WTC11 (cell line): ENCODE data around the gene B4GALNT2. TPM values are rescaled to one million over a fixed set of nuclear protein-coding genes. Genes with fewer than 3 reads are reported as not detected.
"Not testable (repeated sequence)": the region's sequence is repeated elsewhere in the genome, so short reads cannot be mapped to it uniquely, and the experiment has no call there.

ENCODE experiments used
- ATAC-seq: fragments of 200-7000 bp; cut with Tn5 transposase; 2 replicates; pipeline ENCODE4 v1.10.0; 2021; ENCODE audit warnings: mild to moderate bottlenecking, moderate library complexity
- Bru-seq: library from RNA; stranded (reverse); fragments of 400-500 nt; gene quantifications from one replicate; lab custom pipeline; 2021; lab: Mats Ljungman, UMichigan
- CTCF ChIA-PET: fragments of 300-600 bp; sonication (Branson Sonifier 250); formaldehyde crosslinking; loops from one replicate; lab custom pipeline; 2021; ENCODE audit warnings: antibody characterized with exemption; lab: Charles Lee
- POLR2A ChIA-PET: fragments of 350-600 bp; sonication (Branson Sonifier 250); formaldehyde crosslinking; loops from one replicate; lab custom pipeline; 2021; ENCODE audit warnings: antibody characterized with exemption; lab: Charles Lee
- DNase-seq: peaks from one replicate; pipeline ENCODE4 v3.0.0; 2021; ENCODE audit warnings: low spot score
- H3K27ac Mint-ChIP-seq: 2 replicates; pipeline ENCODE4 v1.8.0; 2021; ENCODE audit warnings: mixed read lengths
- H3K27me3 Mint-ChIP-seq: 2 replicates; pipeline ENCODE4 v1.8.0; 2021; ENCODE audit warnings: low read depth, mild to moderate bottlenecking, moderate library complexity, mixed read lengths
- H3K36me3 Mint-ChIP-seq: 2 replicates; pipeline ENCODE4 v1.8.0; 2021; ENCODE audit warnings: mixed read lengths
- H3K4me1 Mint-ChIP-seq: 2 replicates; pipeline ENCODE4 v1.8.0; 2022; ENCODE audit warnings: mixed read lengths
- H3K4me3 Mint-ChIP-seq: 2 replicates; pipeline ENCODE4 v1.8.0; 2021; ENCODE audit warnings: mild to moderate bottlenecking, moderate library complexity, mixed read lengths
- H3K9me3 Mint-ChIP-seq: 2 replicates; pipeline ENCODE4 v1.8.0; 2021; ENCODE audit warnings: mixed read lengths
- CREB1 ChIP-seq: sonication (generic); formaldehyde crosslinking; IDR thresholded peaks from 2 replicates; pipeline ENCODE4 v1.8.0; 2023; ENCODE audit warnings: mild to moderate bottlenecking, missing genetic modification reagents
- ESRRA ChIP-seq: sonication (generic); formaldehyde crosslinking; IDR thresholded peaks from 2 replicates; pipeline ENCODE4 v1.8.1; 2022; ENCODE audit warnings: mild to moderate bottlenecking, missing genetic modification reagents, borderline replicate concordance
- GTF2I ChIP-seq: fragments of 250-450 bp; sonication (Bioruptor Pico); conservative IDR thresholded peaks from 2 replicates; pipeline ENCODE4 v1.4.0; 2021; ENCODE audit warnings: mild to moderate bottlenecking
- HMGA2 ChIP-seq: fragments of 250-450 bp; sonication (Bioruptor Pico); IDR thresholded peaks from 2 replicates; pipeline ENCODE4 v1.4.0; 2021; ENCODE audit warnings: mild to moderate bottlenecking, moderate library complexity
- IRF2 ChIP-seq: sonication (generic); formaldehyde crosslinking; IDR thresholded peaks from 2 replicates; pipeline ENCODE4 v1.8.0; 2022; ENCODE audit warnings: low read depth, missing genetic modification reagents, borderline replicate concordance
- MXD4 ChIP-seq: fragments of 250-450 bp; sonication (Bioruptor Pico); IDR thresholded peaks from 2 replicates; pipeline ENCODE4 v1.8.0; 2021; ENCODE audit warnings: mild to moderate bottlenecking, moderate library complexity, borderline replicate concordance
- SMAD4 ChIP-seq: sonication (generic); formaldehyde crosslinking; IDR thresholded peaks from 2 replicates; pipeline ENCODE4 v1.8.0; 2022; ENCODE audit warnings: mild to moderate bottlenecking, missing genetic modification reagents
- TEAD1 ChIP-seq: sonication (generic); formaldehyde crosslinking; IDR thresholded peaks from 2 replicates; pipeline ENCODE4 v1.8.0; 2022; ENCODE audit warnings: mild to moderate bottlenecking, missing genetic modification reagents
- long read RNA-seq, 3 experiments: library from RNA in 1 of 3; library from capped mRNA in 1 of 3; library from polyadenylated mRNA in 1 of 3; unstranded in 2 of 3; stranded (forward) in 1 of 3; transcript quantifications; one replicate each; pipeline ENCODE4 v2.0.0, GENCODE V29; 2021
- total RNA-seq: library from RNA; stranded (reverse); gene quantifications from 3 replicates; pipeline ENCODE4 v1.2.3, GENCODE V29; 2021
- TF ChIP-seq, protein P1 (sequence below): sonication (generic); formaldehyde crosslinking; IDR thresholded peaks from 2 replicates; pipeline ENCODE4 v1.8.0; 2022; ENCODE audit warnings: mild to moderate bottlenecking, missing genetic modification reagents
- TF ChIP-seq, protein P2 (sequence below): sonication (generic); formaldehyde crosslinking; IDR thresholded peaks from 2 replicates; pipeline ENCODE4 v1.8.1; 2023; ENCODE audit warnings: mild to moderate bottlenecking, missing genetic modification reagents, borderline replicate concordance
- TF ChIP-seq, protein P3 (sequence below): fragments of 250-450 bp; sonication (Bioruptor Pico); IDR thresholded peaks from 2 replicates; pipeline ENCODE4 v1.9.0; 2021; ENCODE audit warnings: mild to moderate bottlenecking, borderline replicate concordance
- TF ChIP-seq, protein P4 (sequence below): sonication (generic); formaldehyde crosslinking; IDR thresholded peaks from 2 replicates; pipeline ENCODE4 v1.8.1; 2023; ENCODE audit warnings: mild to moderate bottlenecking, missing genetic modification reagents

The B4GALNT2 gene, protein sequence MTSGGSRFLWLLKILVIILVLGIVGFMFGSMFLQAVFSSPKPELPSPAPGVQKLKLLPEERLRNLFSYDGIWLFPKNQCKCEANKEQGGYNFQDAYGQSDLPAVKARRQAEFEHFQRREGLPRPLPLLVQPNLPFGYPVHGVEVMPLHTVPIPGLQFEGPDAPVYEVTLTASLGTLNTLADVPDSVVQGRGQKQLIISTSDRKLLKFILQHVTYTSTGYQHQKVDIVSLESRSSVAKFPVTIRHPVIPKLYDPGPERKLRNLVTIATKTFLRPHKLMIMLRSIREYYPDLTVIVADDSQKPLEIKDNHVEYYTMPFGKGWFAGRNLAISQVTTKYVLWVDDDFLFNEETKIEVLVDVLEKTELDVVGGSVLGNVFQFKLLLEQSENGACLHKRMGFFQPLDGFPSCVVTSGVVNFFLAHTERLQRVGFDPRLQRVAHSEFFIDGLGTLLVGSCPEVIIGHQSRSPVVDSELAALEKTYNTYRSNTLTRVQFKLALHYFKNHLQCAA
- total RNA-seq (0.02 to 0.04 TPM (median 0.02 TPM) in 3 replicates), Bru-seq, nascent RNA (percentile 1 among the genes with signal in this experiment)
- long read RNA-seq, experiment 1, result 0 reads
- long read RNA-seq, experiment 2, result 0 reads
- long read RNA-seq, experiment 3, result 0 reads

DNA sequence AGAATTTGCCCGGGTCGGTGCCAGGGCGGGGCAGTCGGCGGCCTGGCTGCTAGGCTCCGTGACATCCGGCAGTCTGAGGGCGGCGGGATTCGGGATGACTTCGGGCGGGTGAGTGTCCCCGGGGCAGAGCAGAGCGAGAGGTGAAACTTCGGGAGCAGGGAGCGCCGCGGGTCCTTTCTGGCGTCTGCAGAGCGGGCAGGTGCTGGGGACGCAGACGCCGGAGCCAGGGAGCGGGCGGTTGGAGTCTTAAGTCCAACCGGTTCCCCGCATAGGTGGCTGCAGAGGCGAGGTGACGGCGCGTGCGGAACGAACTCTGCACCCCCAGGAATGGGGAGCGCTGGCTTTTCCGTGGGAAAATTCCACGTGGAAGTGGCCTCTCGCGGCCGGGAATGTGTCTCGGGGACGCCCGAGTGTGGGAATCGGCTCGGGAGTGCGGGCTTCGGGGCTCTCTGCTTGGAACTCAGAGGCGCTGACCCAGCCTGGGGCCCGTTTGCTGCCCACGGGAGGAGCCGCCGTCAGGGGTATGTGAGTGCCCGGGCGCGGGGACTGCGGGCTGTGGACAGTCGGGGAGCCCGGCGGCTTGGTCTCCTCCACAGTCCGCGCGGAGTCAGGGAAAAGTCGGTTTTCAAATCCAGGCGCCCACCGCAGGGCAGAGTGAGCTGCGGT is at the start of gene B4GALNT2:
Gene B4GALNT2 (plus strand): TSS at position 71 of the 666 bp plus-strand sequence. CDS start 24 bp downstream, at position 95.
- peak; percentile 92 for ATAC-seq

DNA sequence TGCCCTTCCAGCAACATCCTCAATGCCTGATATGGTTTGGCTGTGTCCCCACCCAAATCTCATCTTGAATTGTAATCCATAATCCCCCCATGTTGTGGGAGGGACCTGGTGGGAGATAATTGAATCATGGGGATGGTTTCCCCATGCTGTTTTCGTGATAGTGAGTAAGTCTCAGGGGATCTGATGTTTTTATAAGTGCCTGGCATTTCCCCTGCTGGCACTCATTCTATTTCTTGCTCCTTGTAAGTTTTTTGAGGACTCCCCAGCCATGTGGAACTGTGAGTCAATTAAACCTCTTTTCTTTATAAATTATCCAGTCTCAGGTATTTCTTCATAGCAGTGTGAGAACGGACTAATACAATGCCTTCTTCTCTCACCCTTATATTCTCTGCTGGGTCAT is 47.5 kb upstream of the B4GALNT2 start:
- H3K4me3 Mint-ChIP-seq, H3K36me3 Mint-ChIP-seq, CTCF ChIA-PET, DNase-seq, H3K27me3 Mint-ChIP-seq, H3K27ac Mint-ChIP-seq, ATAC-seq, POLR2A ChIA-PET, H3K9me3 Mint-ChIP-seq: not testable (repeated sequence)
- H3K4me1 Mint-ChIP-seq, result peaks cover 20% of the 10 kb centered on the region

More for the DNA sequence above, at the start of gene B4GALNT2:
- POLR2A ChIA-PET, result no interaction called here
- Mint-ChIP-seq H3K4me1 (0 out of 2 replicates have a peak, but pooled peaks cover 2% of the 10 kb centered on the region), H3K36me3 (peaks cover 26% of the 10 kb centered on the region), H3K9me3 (peaks cover 29% of the 10 kb centered on the region), H3K27me3 (peaks cover 77% of the 10 kb centered on the region), H3K27ac (no peak within 1 kb of the TSS), H3K4me3 (peak within 1 kb of the TSS; percentile 68)
- peak; percentile 64 for DNase-seq
- TF ChIP-seq, protein P1, sequence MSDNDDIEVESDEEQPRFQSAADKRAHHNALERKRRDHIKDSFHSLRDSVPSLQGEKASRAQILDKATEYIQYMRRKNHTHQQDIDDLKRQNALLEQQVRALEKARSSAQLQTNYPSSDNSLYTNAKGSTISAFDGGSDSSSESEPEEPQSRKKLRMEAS (CRISPR knock-in tag), result 0 out of 2 replicates have a peak, but pooled peaks have one; percentile 21
- TF ChIP-seq HMGA2 (CRISPR knock-in tag), result no peak
- CTCF ChIA-PET, result no interaction called here

DNA sequence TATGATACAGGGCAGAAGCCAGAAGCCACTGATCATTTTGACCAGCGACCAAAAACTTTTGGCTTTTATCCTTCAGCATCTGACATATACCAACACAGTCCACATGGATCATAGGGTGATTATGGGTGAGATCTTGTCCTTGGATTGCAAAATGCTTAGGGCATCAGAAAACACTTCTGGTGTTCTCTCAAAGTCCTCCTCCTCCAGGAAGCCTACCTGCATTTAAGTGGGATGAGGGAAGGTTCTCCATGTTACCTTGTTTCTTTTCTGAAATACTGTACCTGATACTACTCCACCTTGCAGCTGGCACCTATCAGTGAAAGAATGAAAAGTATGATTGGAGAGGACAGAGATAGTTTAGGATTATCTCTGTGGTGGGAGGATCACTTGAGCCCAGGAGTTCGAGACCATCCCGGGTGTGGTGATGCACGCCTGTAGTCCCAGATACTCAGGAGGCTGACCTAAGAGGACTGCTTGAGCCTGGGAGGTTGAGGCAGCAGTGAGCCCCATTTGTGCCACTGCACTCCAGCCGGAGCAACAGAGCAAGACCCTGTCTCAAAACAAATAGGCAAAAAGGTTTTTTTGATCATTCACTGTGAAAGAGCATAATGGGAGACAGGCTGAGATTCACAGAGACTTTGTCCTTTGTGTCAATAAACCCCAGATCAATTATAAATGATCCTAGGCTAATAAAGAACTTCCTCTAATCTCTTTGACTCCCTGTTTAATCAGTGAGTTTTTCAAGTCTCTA is 46.8 kb upstream of the B4GALNT2 start:
- no peak for ATAC-seq
- no peak overlapping the region for H3K4me3 Mint-ChIP-seq
- CTCF ChIA-PET, result no interaction called here
- TF ChIP-seq, protein P2, sequence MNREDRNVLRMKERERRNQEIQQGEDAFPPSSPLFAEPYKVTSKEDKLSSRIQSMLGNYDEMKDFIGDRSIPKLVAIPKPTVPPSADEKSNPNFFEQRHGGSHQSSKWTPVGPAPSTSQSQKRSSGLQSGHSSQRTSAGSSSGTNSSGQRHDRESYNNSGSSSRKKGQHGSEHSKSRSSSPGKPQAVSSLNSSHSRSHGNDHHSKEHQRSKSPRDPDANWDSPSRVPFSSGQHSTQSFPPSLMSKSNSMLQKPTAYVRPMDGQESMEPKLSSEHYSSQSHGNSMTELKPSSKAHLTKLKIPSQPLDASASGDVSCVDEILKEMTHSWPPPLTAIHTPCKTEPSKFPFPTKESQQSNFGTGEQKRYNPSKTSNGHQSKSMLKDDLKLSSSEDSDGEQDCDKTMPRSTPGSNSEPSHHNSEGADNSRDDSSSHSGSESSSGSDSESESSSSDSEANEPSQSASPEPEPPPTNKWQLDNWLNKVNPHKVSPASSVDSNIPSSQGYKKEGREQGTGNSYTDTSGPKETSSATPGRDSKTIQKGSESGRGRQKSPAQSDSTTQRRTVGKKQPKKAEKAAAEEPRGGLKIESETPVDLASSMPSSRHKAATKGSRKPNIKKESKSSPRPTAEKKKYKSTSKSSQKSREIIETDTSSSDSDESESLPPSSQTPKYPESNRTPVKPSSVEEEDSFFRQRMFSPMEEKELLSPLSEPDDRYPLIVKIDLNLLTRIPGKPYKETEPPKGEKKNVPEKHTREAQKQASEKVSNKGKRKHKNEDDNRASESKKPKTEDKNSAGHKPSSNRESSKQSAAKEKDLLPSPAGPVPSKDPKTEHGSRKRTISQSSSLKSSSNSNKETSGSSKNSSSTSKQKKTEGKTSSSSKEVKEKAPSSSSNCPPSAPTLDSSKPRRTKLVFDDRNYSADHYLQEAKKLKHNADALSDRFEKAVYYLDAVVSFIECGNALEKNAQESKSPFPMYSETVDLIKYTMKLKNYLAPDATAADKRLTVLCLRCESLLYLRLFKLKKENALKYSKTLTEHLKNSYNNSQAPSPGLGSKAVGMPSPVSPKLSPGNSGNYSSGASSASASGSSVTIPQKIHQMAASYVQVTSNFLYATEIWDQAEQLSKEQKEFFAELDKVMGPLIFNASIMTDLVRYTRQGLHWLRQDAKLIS (CRISPR knock-in tag), result no peak
- TF ChIP-seq ESRRA, result no peak
- TF ChIP-seq TEAD1 (CRISPR knock-in tag), result no peak
- TF ChIP-seq CREB1 (CRISPR knock-in tag), result no peak
- TF ChIP-seq, protein P3, sequence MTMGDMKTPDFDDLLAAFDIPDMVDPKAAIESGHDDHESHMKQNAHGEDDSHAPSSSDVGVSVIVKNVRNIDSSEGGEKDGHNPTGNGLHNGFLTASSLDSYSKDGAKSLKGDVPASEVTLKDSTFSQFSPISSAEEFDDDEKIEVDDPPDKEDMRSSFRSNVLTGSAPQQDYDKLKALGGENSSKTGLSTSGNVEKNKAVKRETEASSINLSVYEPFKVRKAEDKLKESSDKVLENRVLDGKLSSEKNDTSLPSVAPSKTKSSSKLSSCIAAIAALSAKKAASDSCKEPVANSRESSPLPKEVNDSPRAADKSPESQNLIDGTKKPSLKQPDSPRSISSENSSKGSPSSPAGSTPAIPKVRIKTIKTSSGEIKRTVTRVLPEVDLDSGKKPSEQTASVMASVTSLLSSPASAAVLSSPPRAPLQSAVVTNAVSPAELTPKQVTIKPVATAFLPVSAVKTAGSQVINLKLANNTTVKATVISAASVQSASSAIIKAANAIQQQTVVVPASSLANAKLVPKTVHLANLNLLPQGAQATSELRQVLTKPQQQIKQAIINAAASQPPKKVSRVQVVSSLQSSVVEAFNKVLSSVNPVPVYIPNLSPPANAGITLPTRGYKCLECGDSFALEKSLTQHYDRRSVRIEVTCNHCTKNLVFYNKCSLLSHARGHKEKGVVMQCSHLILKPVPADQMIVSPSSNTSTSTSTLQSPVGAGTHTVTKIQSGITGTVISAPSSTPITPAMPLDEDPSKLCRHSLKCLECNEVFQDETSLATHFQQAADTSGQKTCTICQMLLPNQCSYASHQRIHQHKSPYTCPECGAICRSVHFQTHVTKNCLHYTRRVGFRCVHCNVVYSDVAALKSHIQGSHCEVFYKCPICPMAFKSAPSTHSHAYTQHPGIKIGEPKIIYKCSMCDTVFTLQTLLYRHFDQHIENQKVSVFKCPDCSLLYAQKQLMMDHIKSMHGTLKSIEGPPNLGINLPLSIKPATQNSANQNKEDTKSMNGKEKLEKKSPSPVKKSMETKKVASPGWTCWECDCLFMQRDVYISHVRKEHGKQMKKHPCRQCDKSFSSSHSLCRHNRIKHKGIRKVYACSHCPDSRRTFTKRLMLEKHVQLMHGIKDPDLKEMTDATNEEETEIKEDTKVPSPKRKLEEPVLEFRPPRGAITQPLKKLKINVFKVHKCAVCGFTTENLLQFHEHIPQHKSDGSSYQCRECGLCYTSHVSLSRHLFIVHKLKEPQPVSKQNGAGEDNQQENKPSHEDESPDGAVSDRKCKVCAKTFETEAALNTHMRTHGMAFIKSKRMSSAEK, result no peak
- TF ChIP-seq, protein P4, sequence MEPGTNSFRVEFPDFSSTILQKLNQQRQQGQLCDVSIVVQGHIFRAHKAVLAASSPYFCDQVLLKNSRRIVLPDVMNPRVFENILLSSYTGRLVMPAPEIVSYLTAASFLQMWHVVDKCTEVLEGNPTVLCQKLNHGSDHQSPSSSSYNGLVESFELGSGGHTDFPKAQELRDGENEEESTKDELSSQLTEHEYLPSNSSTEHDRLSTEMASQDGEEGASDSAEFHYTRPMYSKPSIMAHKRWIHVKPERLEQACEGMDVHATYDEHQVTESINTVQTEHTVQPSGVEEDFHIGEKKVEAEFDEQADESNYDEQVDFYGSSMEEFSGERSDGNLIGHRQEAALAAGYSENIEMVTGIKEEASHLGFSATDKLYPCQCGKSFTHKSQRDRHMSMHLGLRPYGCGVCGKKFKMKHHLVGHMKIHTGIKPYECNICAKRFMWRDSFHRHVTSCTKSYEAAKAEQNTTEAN, result no peak
- TF ChIP-seq GTF2I (CRISPR knock-in tag), result no peak
- no peak for TF ChIP-seq SMAD4 (CRISPR knock-in tag)
- no peak for TF ChIP-seq IRF2 (CRISPR knock-in tag)
- TF ChIP-seq MXD4 (CRISPR knock-in tag), result no peak
- TF ChIP-seq, all 79 proteins: peak for 0
- Mint-ChIP-seq H3K27me3 (no peaks in the 10 kb centered on the region), H3K4me1 (peaks cover 20% of the 10 kb centered on the region), H3K27ac (no peak overlapping the region), H3K36me3 (no peaks in the 10 kb centered on the region), H3K9me3 (no peaks in the 10 kb centered on the region)
- POLR2A ChIA-PET, result no interaction called here
- DNase-seq, result no peak
